Measurements from ENCODE around the gene PSMB3.
"Not testable (repeated sequence)": the region's sequence is repeated elsewhere in the genome, so short reads cannot be mapped to it uniquely, and the experiment has no call there.

Gene PSMB3

DNA sequence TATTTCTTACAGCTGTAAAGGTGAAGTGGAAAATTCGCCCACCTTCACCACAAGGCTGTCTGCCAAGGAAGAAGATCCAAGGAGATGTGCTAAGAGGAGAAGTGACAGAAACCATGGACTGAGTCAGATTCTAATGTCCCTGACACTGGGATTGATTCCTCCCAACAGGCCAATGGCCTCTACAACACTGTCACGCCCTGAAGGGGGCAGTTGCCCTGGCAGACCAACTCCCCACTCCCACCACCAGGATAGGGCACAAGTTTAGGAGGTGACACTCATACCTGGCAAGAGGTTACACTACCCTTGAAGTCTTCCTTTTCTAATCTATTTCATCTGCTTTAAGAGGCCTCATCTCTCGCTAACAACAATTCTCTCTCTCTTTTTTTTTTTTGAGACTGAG lies 30.7 kb downstream of the PSMB3 start:
- ChIA-PET POLR2A (no interaction called here), CTCF (no interaction called here)
- no peak overlapping the region for H3K4me3 ChIP-seq (ENCODE audit: low read depth, low read length)
- no peak overlapping the region for H3K27ac ChIP-seq (ENCODE audit: extremely low read depth, low read depth, low read length)
- peaks cover 57 to 89% of the 10 kb centered on the region in 2 experiments for H3K36me3 ChIP-seq (ENCODE audit: control insufficient read depth in 2 of 2, insufficient read depth in 1 of 2, low read length in 2 of 2)
- H3K9me3 ChIP-seq (ENCODE audit: control insufficient read depth, insufficient read depth, low read depth, low read length), result no peaks in the 10 kb centered on the region
- H3K4me1 ChIP-seq (ENCODE audit: control insufficient read depth, insufficient read depth, low read length), result no peaks in the 10 kb centered on the region
- TF ChIP-seq ZNF707 (tag by site-specific recombination; IDR thresholded peaks at IDR 0.05), result no peak

DNA sequence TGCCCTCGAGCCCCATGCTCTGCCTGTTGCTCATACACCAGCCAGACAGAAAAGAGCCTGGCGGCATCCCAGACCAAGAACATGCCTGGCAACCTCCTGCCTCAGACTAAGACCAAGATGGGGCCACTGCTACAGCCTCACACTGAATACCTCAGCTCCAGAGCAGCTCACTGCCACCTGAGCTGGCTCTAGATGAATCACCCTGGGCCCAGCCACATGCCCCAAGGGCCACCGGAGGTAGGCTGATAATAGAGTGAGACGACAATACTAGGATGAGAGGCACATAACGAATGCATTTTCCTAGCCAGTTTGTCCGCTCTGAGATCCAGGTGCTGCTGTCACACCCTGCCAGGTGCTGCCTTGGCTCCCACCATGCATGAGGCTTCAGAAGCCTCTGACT lies 33.8 kb downstream of the PSMB3 start:
- ChIA-PET CTCF (interaction anchor here (0.7 kb wide), 1 partner anchor 25 kb away, joined by 4 read pairs; no protein-coding TSS in a partner anchor), POLR2A (no interaction called here)
- TF ChIP-seq ZNF169 (tag by site-specific recombination; IDR thresholded peaks at IDR 0.05), result no peak
- Histone ChIP-seq H3K4me1 (ENCODE audit: control insufficient read depth, insufficient read depth, low read length) (peaks cover 6% of the 10 kb centered on the region; the same call in 1 of the 2 replicates), H3K27ac (ENCODE audit: extremely low read depth, low read depth, low read length) (no peak overlapping the region), H3K36me3 (ENCODE audit: control insufficient read depth in 2 of 2, insufficient read depth in 1 of 2, low read length in 2 of 2) (peaks cover 47 to 61% of the 10 kb centered on the region in 2 experiments), H3K9me3 (ENCODE audit: control insufficient read depth, insufficient read depth, low read depth, low read length) (no peaks in the 10 kb centered on the region), H3K4me3 (ENCODE audit: low read depth, low read length) (no peak overlapping the region)

DNA sequence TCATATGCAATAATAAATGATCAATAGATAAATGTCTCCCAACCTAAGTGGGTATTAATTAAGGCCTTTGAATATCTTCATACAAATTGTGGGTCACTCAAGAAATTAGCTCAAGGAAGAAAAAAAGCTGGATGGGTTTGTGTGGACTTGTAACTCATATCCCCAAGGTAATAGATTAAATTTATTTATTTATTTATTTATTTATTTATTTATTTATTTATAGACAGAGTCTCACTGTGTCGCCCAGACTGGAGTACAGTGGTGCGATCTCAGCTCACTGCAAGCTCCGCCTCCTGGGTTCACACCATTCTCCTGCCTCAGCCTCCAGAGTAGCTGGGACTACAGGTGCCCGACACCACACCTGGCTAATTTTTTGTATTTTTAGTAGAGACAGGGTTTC lies 35.5 kb downstream of the PSMB3 start:
- CTCF ChIA-PET, result interaction anchor here (0.5 to 0.6 kb wide), 2 partner anchors 8 to 194 kb away, joined by 3 read pairs; no protein-coding TSS in a partner anchor
- POLR2A ChIA-PET, result interaction anchor here (0.6 to 1.4 kb wide), 3 partner anchors 12 to 192 kb away, joined by 3 to 4 read pairs (median 4); partner anchors contain the start of gene PIP4K2B
- H3K9me3 ChIP-seq (ENCODE audit: control insufficient read depth, insufficient read depth, low read depth, low read length); H3K4me3 ChIP-seq (ENCODE audit: low read depth, low read length); H3K27ac ChIP-seq (ENCODE audit: extremely low read depth, low read depth, low read length); H3K4me1 ChIP-seq (ENCODE audit: control insufficient read depth, insufficient read depth, low read length): not testable (repeated sequence)
- peaks cover 49 to 53% of the 10 kb centered on the region in 2 experiments for H3K36me3 ChIP-seq (ENCODE audit: control insufficient read depth in 2 of 2, insufficient read depth in 1 of 2, low read length in 2 of 2)
- peak; percentile 33; the same call in 1 of the 2 replicates for TF ChIP-seq ZNF426 (tag by site-specific recombination; IDR thresholded peaks at IDR 0.05)
- TF ChIP-seq, protein P1, sequence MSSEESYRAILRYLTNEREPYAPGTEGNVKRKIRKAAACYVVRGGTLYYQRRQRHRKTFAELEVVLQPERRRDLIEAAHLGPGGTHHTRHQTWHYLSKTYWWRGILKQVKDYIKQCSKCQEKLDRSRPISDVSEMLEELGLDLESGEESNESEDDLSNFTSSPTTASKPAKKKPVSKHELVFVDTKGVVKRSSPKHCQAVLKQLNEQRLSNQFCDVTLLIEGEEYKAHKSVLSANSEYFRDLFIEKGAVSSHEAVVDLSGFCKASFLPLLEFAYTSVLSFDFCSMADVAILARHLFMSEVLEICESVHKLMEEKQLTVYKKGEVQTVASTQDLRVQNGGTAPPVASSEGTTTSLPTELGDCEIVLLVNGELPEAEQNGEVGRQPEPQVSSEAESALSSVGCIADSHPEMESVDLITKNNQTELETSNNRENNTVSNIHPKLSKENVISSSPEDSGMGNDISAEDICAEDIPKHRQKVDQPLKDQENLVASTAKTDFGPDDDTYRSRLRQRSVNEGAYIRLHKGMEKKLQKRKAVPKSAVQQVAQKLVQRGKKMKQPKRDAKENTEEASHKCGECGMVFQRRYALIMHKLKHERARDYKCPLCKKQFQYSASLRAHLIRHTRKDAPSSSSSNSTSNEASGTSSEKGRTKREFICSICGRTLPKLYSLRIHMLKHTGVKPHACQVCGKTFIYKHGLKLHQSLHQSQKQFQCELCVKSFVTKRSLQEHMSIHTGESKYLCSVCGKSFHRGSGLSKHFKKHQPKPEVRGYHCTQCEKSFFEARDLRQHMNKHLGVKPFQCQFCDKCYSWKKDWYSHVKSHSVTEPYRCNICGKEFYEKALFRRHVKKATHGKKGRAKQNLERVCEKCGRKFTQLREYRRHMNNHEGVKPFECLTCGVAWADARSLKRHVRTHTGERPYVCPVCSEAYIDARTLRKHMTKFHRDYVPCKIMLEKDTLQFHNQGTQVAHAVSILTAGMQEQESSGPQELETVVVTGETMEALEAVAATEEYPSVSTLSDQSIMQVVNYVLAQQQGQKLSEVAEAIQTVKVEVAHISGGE (tag by site-specific recombination; conservative IDR thresholded peaks at IDR 0.05; ENCODE audit: low read depth), result peak; percentile 51; the same call in 1 of the 2 replicates
- TF ChIP-seq ZNF394 (tag by site-specific recombination; IDR thresholded peaks at IDR 0.05; ENCODE audit: borderline replicate concordance), result peak; percentile 52; the same call in 1 of the 2 replicates
- peak; percentile 33; the same call in 1 of the 2 replicates for TF ChIP-seq ZNF623 (tag by site-specific recombination; IDR thresholded peaks at IDR 0.05)
- TF ChIP-seq, protein P2, sequence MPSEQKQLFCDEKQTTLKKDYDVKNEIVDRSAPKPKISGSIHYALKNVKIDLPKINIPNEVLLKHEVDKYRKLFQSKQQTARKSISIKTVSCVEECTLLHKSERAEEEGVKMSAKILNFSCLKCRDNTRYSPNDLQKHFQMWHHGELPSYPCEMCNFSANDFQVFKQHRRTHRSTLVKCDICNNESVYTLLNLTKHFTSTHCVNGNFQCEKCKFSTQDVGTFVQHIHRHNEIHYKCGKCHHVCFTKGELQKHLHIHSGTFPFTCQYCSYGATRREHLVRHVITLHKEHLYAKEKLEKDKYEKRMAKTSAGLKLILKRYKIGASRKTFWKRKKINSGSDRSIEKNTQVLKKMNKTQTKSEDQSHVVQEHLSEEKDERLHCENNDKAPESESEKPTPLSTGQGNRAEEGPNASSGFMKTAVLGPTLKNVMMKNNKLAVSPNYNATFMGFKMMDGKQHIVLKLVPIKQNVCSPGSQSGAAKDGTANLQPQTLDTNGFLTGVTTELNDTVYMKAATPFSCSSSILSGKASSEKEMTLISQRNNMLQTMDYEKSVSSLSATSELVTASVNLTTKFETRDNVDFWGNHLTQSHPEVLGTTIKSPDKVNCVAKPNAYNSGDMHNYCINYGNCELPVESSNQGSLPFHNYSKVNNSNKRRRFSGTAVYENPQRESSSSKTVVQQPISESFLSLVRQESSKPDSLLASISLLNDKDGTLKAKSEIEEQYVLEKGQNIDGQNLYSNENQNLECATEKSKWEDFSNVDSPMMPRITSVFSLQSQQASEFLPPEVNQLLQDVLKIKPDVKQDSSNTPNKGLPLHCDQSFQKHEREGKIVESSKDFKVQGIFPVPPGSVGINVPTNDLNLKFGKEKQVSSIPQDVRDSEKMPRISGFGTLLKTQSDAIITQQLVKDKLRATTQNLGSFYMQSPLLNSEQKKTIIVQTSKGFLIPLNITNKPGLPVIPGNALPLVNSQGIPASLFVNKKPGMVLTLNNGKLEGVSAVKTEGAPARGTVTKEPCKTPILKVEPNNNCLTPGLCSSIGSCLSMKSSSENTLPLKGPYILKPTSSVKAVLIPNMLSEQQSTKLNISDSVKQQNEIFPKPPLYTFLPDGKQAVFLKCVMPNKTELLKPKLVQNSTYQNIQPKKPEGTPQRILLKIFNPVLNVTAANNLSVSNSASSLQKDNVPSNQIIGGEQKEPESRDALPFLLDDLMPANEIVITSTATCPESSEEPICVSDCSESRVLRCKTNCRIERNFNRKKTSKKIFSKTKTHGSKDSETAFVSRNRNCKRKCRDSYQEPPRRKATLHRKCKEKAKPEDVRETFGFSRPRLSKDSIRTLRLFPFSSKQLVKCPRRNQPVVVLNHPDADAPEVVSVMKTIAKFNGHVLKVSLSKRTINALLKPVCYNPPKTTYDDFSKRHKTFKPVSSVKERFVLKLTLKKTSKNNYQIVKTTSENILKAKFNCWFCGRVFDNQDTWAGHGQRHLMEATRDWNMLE (tag by site-specific recombination; conservative IDR thresholded peaks at IDR 0.05; ENCODE audit: low read depth), result 0 out of 2 replicates have a peak, but pooled peaks have one; percentile 32

- no peak overlapping the region for H3K27ac ChIP-seq (ENCODE audit: extremely low read depth, low read depth, low read length)
Measured at GRCh38 chr17:38789185-38789584, 36.6 kb downstream of the PSMB3 start.

More at GRCh38 chr17:38789185-38789584, 36.6 kb downstream of the PSMB3 start:
- peaks cover 47 to 51% of the 10 kb centered on the region in 2 experiments for H3K36me3 ChIP-seq (ENCODE audit: control insufficient read depth in 2 of 2, insufficient read depth in 1 of 2, low read length in 2 of 2)
- no peak overlapping the region for H3K4me3 ChIP-seq (ENCODE audit: low read depth, low read length)
- TF ChIP-seq ZNF596 (tag by site-specific recombination; IDR thresholded peaks at IDR 0.05), result no peak
- no peak for TF ChIP-seq ZNF558 (tag by site-specific recombination; IDR thresholded peaks at IDR 0.05)
- TF ChIP-seq ZIC2 (tag by site-specific recombination; IDR thresholded peaks at IDR 0.05), result peak; percentile 52
- peaks cover 6% of the 10 kb centered on the region; the same call in 1 of the 2 replicates for H3K4me1 ChIP-seq (ENCODE audit: control insufficient read depth, insufficient read depth, low read length)
- CTCF ChIA-PET, result interaction anchor here (0.6 to 1.2 kb wide), 3 partner anchors 9 to 160 kb away, joined by 4 to 8 read pairs (median 5); no protein-coding TSS in a partner anchor
- POLR2A ChIA-PET, result interaction anchor here (0.7 to 1.4 kb wide), 7 partner anchors 9 to 65 kb away, joined by 3 to 4 read pairs (median 4); partner anchors contain the start of genes PIP4K2B and RPL23
- H3K9me3 ChIP-seq (ENCODE audit: control insufficient read depth, insufficient read depth, low read depth, low read length), result no peaks in the 10 kb centered on the region

Data from HEK293 (cell line).